SK-N-SH treated with all-trans-retinoic acid at 6 μM for 48 hours (cell line): ENCODE data around the gene CCT6A.
A peak's percentile ranks its signal among the peaks of the same experiment; 100 is the strongest.

Experiments used
- ISL1 ChIP-seq: fragments of 250-450 bp; sonication (Bioruptor Pico); IDR thresholded peaks from 2 replicates; pipeline ENCODE4 v2.1.2; 2022; ENCODE audit warnings: mild to moderate bottlenecking, moderate library complexity
- ZFP3 ChIP-seq: fragments of 250-450 bp; sonication (Bioruptor Pico); IDR thresholded peaks from 2 replicates; pipeline ENCODE4 v1.5.0; 2020; ENCODE audit warnings: mild to moderate bottlenecking, moderate library complexity

- TF ChIP-seq ZFP3 (CRISPR knock-in tag), result no peak
- TF ChIP-seq ISL1, result peak; percentile 47
Measured at GRCh38 chr7:56083150-56083785, 31.7 kb downstream of the CCT6A start.
